ENCODE data around the gene FGFR2.

FGFR2 gene

GRCh38 chr10:121500701-121501332, 97.4 kb downstream of the FGFR2 start:
- no peak for FAIRE-seq
- no peak for DNase-seq (ENCODE audit: insufficient read length, low spot score)

- FAIRE-seq: no peak
These were observed 100.5 kb downstream of the FGFR2 start for GRCh38 chr10:121497513-121498470.

GRCh38 chr10:121495719-121496118, 102.5 kb downstream of the FGFR2 start:
- no peak for FAIRE-seq
- no peak for DNase-seq (ENCODE audit: insufficient read length, low spot score)

More at GRCh38 chr10:121497513-121498470, 100.5 kb downstream of the FGFR2 start:
- DNase-seq (ENCODE audit: insufficient read length, low spot score): no peak

GRCh38 chr10:121494296-121494695, 103.9 kb downstream of the FGFR2 start:
- no peak for FAIRE-seq
- DNase-seq (ENCODE audit: insufficient read length, low spot score): no peak

- no peak for FAIRE-seq
- DNase-seq (ENCODE audit: insufficient read length, low spot score): no peak
These were observed 104.7 kb downstream of the FGFR2 start for GRCh38 chr10:121493521-121493920.

GRCh38 chr10:121490871-121491519, 107.2 kb downstream of the FGFR2 start:
- no peak for FAIRE-seq

GRCh38 chr10:121485436-121486139, 112.7 kb downstream of the FGFR2 start:
- DNase-seq (ENCODE audit: insufficient read length, low spot score) (no peak), FAIRE-seq (no peak)

More at GRCh38 chr10:121490871-121491519, 107.2 kb downstream of the FGFR2 start:
- no peak for DNase-seq (ENCODE audit: insufficient read length, low spot score)

GRCh38 chr10:121484816-121485215, 113.4 kb downstream of the FGFR2 start:
- no peak for FAIRE-seq
- no peak for DNase-seq (ENCODE audit: insufficient read length, low spot score)

- DNase-seq (ENCODE audit: insufficient read length, low spot score) (no peak), FAIRE-seq (no peak)
These were observed 113.8 kb downstream of the FGFR2 start for GRCh38 chr10:121484401-121484800.

GRCh38 chr10:121481180-121481579, 117.1 kb downstream of the FGFR2 start:
- DNase-seq (ENCODE audit: insufficient read length, low spot score): no peak
- FAIRE-seq: no peak

GRCh38 chr10:121478556-121478955, 119.7 kb downstream of the FGFR2 start:
- no peak for FAIRE-seq
- DNase-seq (ENCODE audit: insufficient read length, low spot score): no peak

GRCh38 chr10:121469797-121470606, 128.2 kb downstream of the FGFR2 start:
- DNase-seq (ENCODE audit: insufficient read length, low spot score) (no peak), FAIRE-seq (no peak)

- FAIRE-seq: no peak
These were observed 129.5 kb downstream of the FGFR2 start for GRCh38 chr10:121468726-121469125.

GRCh38 chr10:121466424-121466823, 131.8 kb downstream of the FGFR2 start:
- FAIRE-seq: no peak

More at GRCh38 chr10:121468726-121469125, 129.5 kb downstream of the FGFR2 start:
- DNase-seq (ENCODE audit: insufficient read length, low spot score): no peak

GRCh38 chr10:121465215-121465614, 133.0 kb downstream of the FGFR2 start:
- no peak for DNase-seq (ENCODE audit: insufficient read length, low spot score)
- no peak for FAIRE-seq

More at GRCh38 chr10:121466424-121466823, 131.8 kb downstream of the FGFR2 start:
- DNase-seq (ENCODE audit: insufficient read length, low spot score): no peak

- FAIRE-seq: no peak
- DNase-seq (ENCODE audit: insufficient read length, low spot score): no peak
These were observed 133.7 kb downstream of the FGFR2 start for GRCh38 chr10:121464517-121464916.

- DNase-seq (ENCODE audit: insufficient read length, low spot score) (no peak), FAIRE-seq (no peak)
These were observed 135.3 kb downstream of the FGFR2 start for GRCh38 chr10:121462955-121463354.

GRCh38 chr10:121462281-121462680, 136.0 kb downstream of the FGFR2 start:
- FAIRE-seq: no peak
- DNase-seq (ENCODE audit: insufficient read length, low spot score): no peak

- DNase-seq (ENCODE audit: insufficient read length, low spot score) (no peak), FAIRE-seq (no peak)
These were observed 136.9 kb downstream of the FGFR2 start for GRCh38 chr10:121461307-121461706.

- FAIRE-seq: no peak
- DNase-seq (ENCODE audit: insufficient read length, low spot score): no peak
These were observed 137.5 kb downstream of the FGFR2 start for GRCh38 chr10:121460733-121461132.
